Liver (tissue), 9 donors: ENCODE data around the gene KLHDC8A. TPM values are rescaled to one million over a fixed set of nuclear protein-coding genes. Genes with fewer than 3 reads are reported as not detected.

Experiments
- DNase-seq: peaks from one replicate; pipeline ENCODE4 v3.0.0-alpha.2; 2017; ENCODE audit warnings: low spot score
- H3K27ac ChIP-seq, 2 donors: one replicate each; pipeline ENCODE4 v1.7.0; 2013; ENCODE audit warnings: inconsistent platforms in 2 of 2, low read length in 2 of 2, control low read depth in 1 of 2, low read depth in 1 of 2, mild to moderate bottlenecking in 1 of 2
- H3K27me3 ChIP-seq, 4 donors: one replicate each; pipeline versions ENCODE4 v1.6.1 to v1.7.0; 2013; ENCODE audit warnings: low read length in 3 of 4, inconsistent platforms in 1 of 4, mild to moderate bottlenecking in 1 of 4, moderate library complexity in 1 of 4; ENCODE audit not compliant: control insufficient read depth in 4 of 4, insufficient read depth in 4 of 4
- H3K36me3 ChIP-seq, 4 donors: one replicate each; pipeline versions ENCODE4 v1.6.1 to v1.7.0; 2013; ENCODE audit warnings: low read length in 3 of 4, mild to moderate bottlenecking in 3 of 4, low read depth in 1 of 4, moderate library complexity in 1 of 4; ENCODE audit not compliant: control insufficient read depth in 4 of 4, insufficient read depth in 3 of 4
- H3K4me1 ChIP-seq, 4 donors: one replicate each; pipeline versions ENCODE4 v1.6.1 to v1.7.0; 2013; ENCODE audit warnings: low read length in 3 of 4, mild to moderate bottlenecking in 3 of 4, moderate library complexity in 1 of 4; ENCODE audit not compliant: control insufficient read depth in 4 of 4, insufficient read depth in 4 of 4
- H3K4me3 ChIP-seq, 3 donors: one replicate each; pipeline versions ENCODE4 v1.6.1 to v1.7.0; 2013; ENCODE audit warnings: low read length in 3 of 3, control low read depth in 1 of 3, low read depth in 1 of 3, mild to moderate bottlenecking in 1 of 3
- H3K9ac ChIP-seq, 2 donors: one replicate each; pipeline ENCODE4 v1.7.0; 2013; ENCODE audit warnings: low read length in 2 of 2, mild to moderate bottlenecking in 2 of 2, moderate library complexity in 2 of 2, control low read depth in 1 of 2, low read depth in 1 of 2
- H3K9me3 ChIP-seq, 4 donors: one replicate each; pipeline versions ENCODE4 v1.6.1 to v1.7.0; 2013; ENCODE audit warnings: low read length in 3 of 4; ENCODE audit not compliant: control insufficient read depth in 4 of 4
- FOXA1 ChIP-seq: IDR thresholded peaks from 2 replicates; pipeline ENCODE4 v1.6.1; 2016; ENCODE audit warnings: antibody characterized with exemption
- FOXA2 ChIP-seq: IDR thresholded peaks from 2 replicates; pipeline ENCODE4 v1.6.1; 2016; ENCODE audit warnings: antibody characterized with exemption
- MAX ChIP-seq: IDR thresholded peaks from 2 replicates; pipeline ENCODE4 v1.6.1; 2016; ENCODE audit warnings: antibody characterized with exemption
- NR2F2 ChIP-seq: IDR thresholded peaks from 2 replicates; pipeline ENCODE4 v1.6.1; 2016; ENCODE audit warnings: antibody characterized with exemption
- SP1 ChIP-seq: IDR thresholded peaks from 2 replicates; pipeline ENCODE4 v1.6.1; 2018; ENCODE audit warnings: antibody characterized with exemption, mild to moderate bottlenecking
- TAF1 ChIP-seq: conservative IDR thresholded peaks from 2 replicates; pipeline ENCODE4 v1.6.1; 2016; ENCODE audit warnings: antibody characterized with exemption, mild to moderate bottlenecking
- YY1 ChIP-seq: IDR thresholded peaks from 2 replicates; pipeline ENCODE4 v1.6.1; 2016; ENCODE audit warnings: antibody characterized with exemption, mild to moderate bottlenecking
- ZBTB33 ChIP-seq: IDR thresholded peaks from 2 replicates; pipeline ENCODE4 v1.6.1; 2016; ENCODE audit warnings: antibody characterized with exemption
- WGBS: extraction: QIAGEN DNeasy Blood & Tissue Kit; methylation state at CpG from one replicate; pipeline ENCODE4 v1.1.7; 2013; 5-methylcytosine and 5-hydroxymethylcytosine counted together
- polyA plus RNA-seq, 2 donors: library from polyadenylated mRNA; stranded (reverse) in 1 of 2; unstranded in 1 of 2; fragments of 200-250 nt in 1 of 2; fragments of >200 nt in 1 of 2; fragmentation: Nextera tagmentation in 1 of 2; extraction: Ambion mirVana in 1 of 2; gene quantifications; one replicate each; pipeline versions ENCODE4 v1.2.1 to v1.2.3, GENCODE V29; 2013 to 2015
- total RNA-seq, 2 donors: library from RNA; depleted of rRNA; stranded (reverse); fragments of >200 nt; gene quantifications; one replicate each; pipeline ENCODE4 v1.2.3, GENCODE V29; 2014
- donor health status: healthy.
- donor health status: healthy.
- donor health status: healthy.
- donor health status: healthy.
- donor health status: healthy.

KLHDC8A gene
- total and polyA plus RNA-seq, 4 donors: 0.02 to 0.05 TPM; not detected in 2

GRCh38 chr1:205315008-205315618, 41.6 kb downstream of the KLHDC8A start:
- Histone ChIP-seq H3K9me3 (no peaks in the 10 kb centered on the region), H3K27me3 (no peaks in the 10 kb centered on the region), H3K9ac (no peak overlapping the region), H3K4me1 (peaks cover 20 to 49% (median 41%) of the 10 kb centered on the region in 4 donors), H3K36me3 (peaks cover 0 to 9% (median 3%) of the 10 kb centered on the region in 4 donors), H3K27ac (no peak overlapping the region), H3K4me3 (no peak overlapping the region)
- no peak for TF ChIP-seq FOXA2
- no peak for TF ChIP-seq TAF1
- no peak for TF ChIP-seq ZBTB33
- 61% methylated on average over 5 of the region's 5 CpGs for WGBS
- DNase-seq: no peak

- DNase-seq: no peak
- TF ChIP-seq SP1 (peak; percentile 18), TAF1 (no peak)
Observed at GRCh38 chr1:205313563-205314308, 43.0 kb downstream of the KLHDC8A start.

GRCh38 chr1:205312866-205313562, 43.7 kb downstream of the KLHDC8A start:
- TF ChIP-seq FOXA2: no peak
- no peak for TF ChIP-seq ZBTB33
- no peak for TF ChIP-seq YY1
- TF ChIP-seq NR2F2: no peak
- TF ChIP-seq MAX: no peak
- no peak for TF ChIP-seq FOXA1
- no peak for DNase-seq
- peaks cover 2 to 12% (median 8%) of the 10 kb centered on the region in 4 donors for H3K36me3 ChIP-seq
- WGBS: 75% methylated on average over 10 of the region's 10 CpGs
- no peaks in the 10 kb centered on the region for H3K9me3 ChIP-seq
- H3K9ac ChIP-seq: peak overlapping the region in 1 of 2 donors; percentile 9
- no peak overlapping the region for H3K4me3 ChIP-seq
- H3K4me1 ChIP-seq: peaks cover 12 to 28% (median 22%) of the 10 kb centered on the region in 4 donors
- peak overlapping the region; percentile 59 to 66 for H3K27ac ChIP-seq
- H3K27me3 ChIP-seq: no peaks in the 10 kb centered on the region

More at GRCh38 chr1:205313563-205314308, 43.0 kb downstream of the KLHDC8A start:
- peak overlapping the region; percentile 59 to 66 for H3K27ac ChIP-seq
- H3K4me3 ChIP-seq: no peak overlapping the region
- H3K9me3 ChIP-seq: no peaks in the 10 kb centered on the region
- WGBS: 59% methylated on average over 21 of the region's 21 CpGs
- peak overlapping the region in 1 of 2 donors; percentile 9 for H3K9ac ChIP-seq
- no peaks in the 10 kb centered on the region for H3K27me3 ChIP-seq
- peaks cover 16 to 35% (median 30%) of the 10 kb centered on the region in 4 donors for H3K4me1 ChIP-seq
- peaks cover 0 to 12% (median 3%) of the 10 kb centered on the region in 4 donors for H3K36me3 ChIP-seq
